SK-N-SH (cell line): ENCODE measurements around the gene SLC47A2.

Experiments
- CTCF ChIP-seq: fragments of 200-600 bp; sonication (generic); IDR thresholded peaks from 2 replicates; pipeline ENCODE4 v1.6.1; 2017; ENCODE audit warnings: antibody characterized with exemption, mild to moderate bottlenecking, moderate library complexity
- EZH2phosphoT487 ChIP-seq: fragments of 200-600 bp; sonication (generic); IDR thresholded peaks from 2 replicates; pipeline ENCODE4 v1.6.1; 2017; ENCODE audit warnings: low read depth, mixed run types, mild to moderate bottlenecking, antibody characterized with exemption, moderate library complexity, borderline replicate concordance
- FOXJ3 ChIP-seq: sonication (generic); formaldehyde crosslinking; IDR thresholded peaks from 2 replicates; pipeline ENCODE4 v1.5.1; 2020; ENCODE audit warnings: mild to moderate bottlenecking, missing genetic modification reagents
- GATA2 ChIP-seq: sonication (generic); formaldehyde crosslinking; IDR thresholded peaks from 2 replicates; pipeline ENCODE4 v1.5.0; 2020; ENCODE audit warnings: mild to moderate bottlenecking, missing genetic modification reagents
- REST ChIP-seq: IDR thresholded peaks from 2 replicates; pipeline ENCODE4 v1.6.1; 2012; ENCODE audit warnings: mild to moderate bottlenecking, low read depth, low read length, moderate library complexity
- SMC3 ChIP-seq: IDR thresholded peaks from 2 replicates; pipeline ENCODE4 v1.6.1; 2012; ENCODE audit warnings: low read depth, low read length, improper control_type of control experiment

GRCh38 chr17:19724501-19725420 is 8.4 kb upstream of the SLC47A2 start:
- no peak for TF ChIP-seq SMC3
- TF ChIP-seq REST: no peak
- TF ChIP-seq CTCF: no peak
- no peak for TF ChIP-seq FOXJ3 (CRISPR knock-in tag)
- no peak for TF ChIP-seq GATA2 (CRISPR knock-in tag)
- TF ChIP-seq EZH2phosphoT487: no peak
